H1 (cell line): ENCODE data around the gene LARP1. TPM values are rescaled to one million over a fixed set of nuclear protein-coding genes. Genes with fewer than 3 reads are reported as not detected.

ENCODE experiments used
- ASH2L ChIP-seq: fragments of 200-600, 300-600 bp; sonication (generic); IDR thresholded peaks from one replicate; pipeline ENCODE4 v1.7.1; 2017; ENCODE audit warnings: low read length
- BRCA1 ChIP-seq: IDR thresholded peaks from 2 replicates; pipeline ENCODE4 v1.6.1; 2012; ENCODE audit warnings: low read depth, low read length, improper control_type of control experiment
- EZH2 ChIP-seq: fragments of 200-600 bp; sonication (generic); IDR thresholded peaks from 2 replicates; pipeline ENCODE4 v1.7.1; 2012; ENCODE audit warnings: low read depth, mild to moderate bottlenecking, moderate library complexity, low read length, inconsistent platforms; ENCODE audit not compliant: severe bottlenecking
- GABPA ChIP-seq: IDR thresholded peaks from 2 replicates; pipeline ENCODE4 v1.6.1; 2011; ENCODE audit warnings: mild to moderate bottlenecking, low read length, moderate library complexity, borderline replicate concordance; ENCODE audit not compliant: insufficient read depth
- JUND ChIP-seq: IDR thresholded peaks from 2 replicates; pipeline ENCODE4 v1.6.1; 2011; ENCODE audit warnings: mild to moderate bottlenecking, improper control_type of control experiment, low read length
- RXRA ChIP-seq: IDR thresholded peaks from 2 replicates; pipeline ENCODE4 v1.6.1; 2011; ENCODE audit warnings: low read depth, mild to moderate bottlenecking, low read length, moderate library complexity; ENCODE audit not compliant: insufficient read depth
- TAF1 ChIP-seq: IDR thresholded peaks from 2 replicates; pipeline ENCODE4 v1.6.1; 2011; ENCODE audit warnings: mild to moderate bottlenecking, low read depth, low read length
- polyA plus RNA-seq, 7 experiments: library from polyadenylated mRNA; depleted of rRNA in 3 of 7; stranded (reverse) in 5 of 7; unstranded in 2 of 7; fragments of >200 nt in 5 of 7; fragments of 200-250 nt in 2 of 7; gene quantifications; 1 replicate in 5 of 7; 2 replicates in 1 of 7; 4 replicates in 1 of 7; pipeline versions ENCODE4 v1.2.1 to v1.2.3, GENCODE V29; 2011 to 2013; ENCODE audit warnings: missing spikeins in 2 of 7, mixed read lengths in 2 of 7
- total RNA-seq: library from RNA; stranded (reverse); fragmentation: NEBNext Ultra II Directional; extraction: Animal tissue kit (Norgen Biotek cat#: 25700); gene quantifications from 2 replicates; pipeline ENCODE4 v1.2.1, GENCODE V29; 2021
- TF ChIP-seq, protein P1 (sequence below), 3 experiments: IDR thresholded peaks; 1 replicate in 2 of 3; 2 replicates in 1 of 3; pipeline versions ENCODE4 v1.5.1 to v1.6.1; 2011; ENCODE audit warnings: low read length in 3 of 3, mild to moderate bottlenecking in 3 of 3, inconsistent platforms in 2 of 3, low read depth in 1 of 3, moderate library complexity in 1 of 3; ENCODE audit not compliant: insufficient read depth in 1 of 3; ENCODE audit errors: control extremely low read depth in 1 of 3

Gene LARP1
- total and polyA plus RNA-seq, 2 of the 8 experiments (the other 6 are each of a cell fraction or from before 2014, with no cell fraction given), result 106 to 422 TPM

DNA sequence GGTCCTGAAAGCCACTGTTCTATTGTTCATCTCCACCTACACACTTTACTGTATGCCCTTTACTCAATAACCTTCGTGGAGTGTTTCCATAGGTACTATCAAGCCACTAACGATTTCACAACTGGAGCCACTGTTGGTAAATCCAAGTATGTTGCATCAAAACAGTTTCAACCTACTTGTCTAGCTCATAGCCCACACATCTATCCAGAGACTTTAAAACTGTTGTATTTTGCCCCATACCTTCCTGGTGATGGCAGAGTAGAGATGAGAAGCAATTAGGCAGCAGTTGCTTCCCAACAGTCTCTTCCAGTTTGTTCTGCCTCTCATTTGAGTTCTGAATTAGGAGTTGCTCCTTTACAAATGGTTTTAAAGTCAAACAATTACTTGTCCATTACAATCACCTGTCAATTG lies 94.6 kb downstream of the LARP1 start (continued):
- TF ChIP-seq, protein P1, sequence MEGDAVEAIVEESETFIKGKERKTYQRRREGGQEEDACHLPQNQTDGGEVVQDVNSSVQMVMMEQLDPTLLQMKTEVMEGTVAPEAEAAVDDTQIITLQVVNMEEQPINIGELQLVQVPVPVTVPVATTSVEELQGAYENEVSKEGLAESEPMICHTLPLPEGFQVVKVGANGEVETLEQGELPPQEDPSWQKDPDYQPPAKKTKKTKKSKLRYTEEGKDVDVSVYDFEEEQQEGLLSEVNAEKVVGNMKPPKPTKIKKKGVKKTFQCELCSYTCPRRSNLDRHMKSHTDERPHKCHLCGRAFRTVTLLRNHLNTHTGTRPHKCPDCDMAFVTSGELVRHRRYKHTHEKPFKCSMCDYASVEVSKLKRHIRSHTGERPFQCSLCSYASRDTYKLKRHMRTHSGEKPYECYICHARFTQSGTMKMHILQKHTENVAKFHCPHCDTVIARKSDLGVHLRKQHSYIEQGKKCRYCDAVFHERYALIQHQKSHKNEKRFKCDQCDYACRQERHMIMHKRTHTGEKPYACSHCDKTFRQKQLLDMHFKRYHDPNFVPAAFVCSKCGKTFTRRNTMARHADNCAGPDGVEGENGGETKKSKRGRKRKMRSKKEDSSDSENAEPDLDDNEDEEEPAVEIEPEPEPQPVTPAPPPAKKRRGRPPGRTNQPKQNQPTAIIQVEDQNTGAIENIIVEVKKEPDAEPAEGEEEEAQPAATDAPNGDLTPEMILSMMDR (IDR thresholded peaks at IDR 0.05; ENCODE audit: control extremely low read depth in 1 of 3, insufficient read depth in 1 of 3, low read depth in 1 of 3, low read length in 3 of 3), result no peak
- TF ChIP-seq JUND, result no peak
- no peak for TF ChIP-seq GABPA
- TF ChIP-seq RXRA, result no peak
- TF ChIP-seq EZH2, result no peak
- no peak for TF ChIP-seq BRCA1
- TF ChIP-seq ASH2L, result no peak
- TF ChIP-seq TAF1, result no peak
